ENCODE results near the gene HHATL.

DNA sequence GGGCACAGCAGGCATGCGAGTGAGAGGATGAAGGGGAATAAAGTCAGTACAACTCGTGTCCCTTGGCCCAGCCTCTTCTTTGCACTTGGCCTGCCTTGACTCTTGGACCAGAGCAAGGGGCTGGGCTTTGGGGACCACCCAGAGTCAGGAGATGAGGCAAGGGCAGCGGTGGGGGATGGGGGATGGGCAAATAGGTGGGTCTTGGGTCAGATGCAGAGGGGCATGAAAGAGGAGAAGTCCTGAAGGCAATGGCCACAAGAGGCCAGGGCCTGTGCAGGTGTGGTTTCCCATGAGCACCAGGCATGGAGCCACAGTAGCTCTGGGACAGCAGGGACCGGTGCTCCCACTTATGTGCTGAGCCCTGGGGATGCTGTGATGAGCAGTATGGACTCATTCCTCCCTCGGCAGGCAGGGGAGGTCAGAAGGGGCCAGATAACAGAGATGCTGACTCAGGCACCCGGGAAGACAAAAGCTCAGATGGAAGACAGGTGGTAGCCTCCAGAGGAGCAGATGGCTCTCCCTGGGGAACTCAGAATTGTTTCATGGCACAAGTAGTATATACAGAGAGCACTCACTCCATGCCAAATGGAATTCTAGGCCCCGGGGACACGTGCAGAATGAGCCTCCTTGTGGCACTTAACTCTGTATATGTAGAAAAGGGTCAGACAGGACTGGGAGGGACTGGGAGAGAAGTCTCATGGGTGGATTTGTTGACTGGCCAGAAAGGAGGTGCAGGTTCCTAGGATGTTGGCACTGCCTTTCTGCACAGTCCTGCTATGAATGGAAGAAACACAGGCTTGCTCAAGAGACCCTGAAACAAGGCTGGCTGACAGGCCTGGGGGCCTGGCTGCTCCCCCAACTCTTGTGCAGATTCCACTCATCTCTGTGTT, 34.8 kb downstream of the HHATL start:
- no peak for TF ChIP-seq POLR2A (IDR thresholded peaks at IDR 0.05)
- TF ChIP-seq, protein P1, sequence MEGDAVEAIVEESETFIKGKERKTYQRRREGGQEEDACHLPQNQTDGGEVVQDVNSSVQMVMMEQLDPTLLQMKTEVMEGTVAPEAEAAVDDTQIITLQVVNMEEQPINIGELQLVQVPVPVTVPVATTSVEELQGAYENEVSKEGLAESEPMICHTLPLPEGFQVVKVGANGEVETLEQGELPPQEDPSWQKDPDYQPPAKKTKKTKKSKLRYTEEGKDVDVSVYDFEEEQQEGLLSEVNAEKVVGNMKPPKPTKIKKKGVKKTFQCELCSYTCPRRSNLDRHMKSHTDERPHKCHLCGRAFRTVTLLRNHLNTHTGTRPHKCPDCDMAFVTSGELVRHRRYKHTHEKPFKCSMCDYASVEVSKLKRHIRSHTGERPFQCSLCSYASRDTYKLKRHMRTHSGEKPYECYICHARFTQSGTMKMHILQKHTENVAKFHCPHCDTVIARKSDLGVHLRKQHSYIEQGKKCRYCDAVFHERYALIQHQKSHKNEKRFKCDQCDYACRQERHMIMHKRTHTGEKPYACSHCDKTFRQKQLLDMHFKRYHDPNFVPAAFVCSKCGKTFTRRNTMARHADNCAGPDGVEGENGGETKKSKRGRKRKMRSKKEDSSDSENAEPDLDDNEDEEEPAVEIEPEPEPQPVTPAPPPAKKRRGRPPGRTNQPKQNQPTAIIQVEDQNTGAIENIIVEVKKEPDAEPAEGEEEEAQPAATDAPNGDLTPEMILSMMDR (IDR thresholded peaks at IDR 0.05), result no peak

All from ovary (tissue), 3 donors.